ENCODE results near the gene MB21D2. TPM values are rescaled to one million over a fixed set of nuclear protein-coding genes. Genes with fewer than 3 reads are reported as not detected.

Gene MB21D2
- total RNA-seq, 1 experiment from 2014 or later = 19.7 TPM

DNA sequence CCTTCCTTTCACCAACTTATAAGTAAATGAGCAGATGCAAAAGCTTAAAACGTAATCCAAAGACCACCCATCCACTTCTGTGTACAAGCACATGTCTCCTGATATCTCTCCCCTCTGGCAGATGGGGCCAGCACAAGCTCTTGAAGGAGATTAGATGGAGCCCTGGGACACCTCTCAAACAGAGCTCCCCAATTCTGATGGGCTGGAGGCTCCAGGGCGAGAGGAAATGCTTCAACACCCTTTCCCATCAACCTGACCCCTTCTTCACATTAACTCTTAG is 73.2 kb downstream of the MB21D2 start:
- H3K27me3 Mint-ChIP-seq (ENCODE audit: low read depth) = no peaks in the 10 kb centered on the region
- TF ChIP-seq NR3C1 (CRISPR knock-in tag; conservative IDR thresholded peaks at IDR 0.05; ENCODE audit: low read depth) (no peak), RORB (CRISPR knock-in tag; IDR thresholded peaks at IDR 0.05) (no peak), CREB1 (CRISPR knock-in tag; IDR thresholded peaks at IDR 0.05) (no peak), RELA (CRISPR knock-in tag; IDR thresholded peaks at IDR 0.05; ENCODE audit: borderline replicate concordance) (no peak), ZNF423 (CRISPR knock-in tag; IDR thresholded peaks at IDR 0.05) (no peak), OVOL2 (CRISPR knock-in tag; IDR thresholded peaks at IDR 0.05; ENCODE audit: borderline replicate concordance) (no peak), ETV6 (CRISPR knock-in tag; IDR thresholded peaks at IDR 0.05) (no peak), TEAD1 (CRISPR knock-in tag; IDR thresholded peaks at IDR 0.05) (no peak), NR1H2 (CRISPR knock-in tag; IDR thresholded peaks at IDR 0.05) (no peak)
- TF ChIP-seq, protein P1, sequence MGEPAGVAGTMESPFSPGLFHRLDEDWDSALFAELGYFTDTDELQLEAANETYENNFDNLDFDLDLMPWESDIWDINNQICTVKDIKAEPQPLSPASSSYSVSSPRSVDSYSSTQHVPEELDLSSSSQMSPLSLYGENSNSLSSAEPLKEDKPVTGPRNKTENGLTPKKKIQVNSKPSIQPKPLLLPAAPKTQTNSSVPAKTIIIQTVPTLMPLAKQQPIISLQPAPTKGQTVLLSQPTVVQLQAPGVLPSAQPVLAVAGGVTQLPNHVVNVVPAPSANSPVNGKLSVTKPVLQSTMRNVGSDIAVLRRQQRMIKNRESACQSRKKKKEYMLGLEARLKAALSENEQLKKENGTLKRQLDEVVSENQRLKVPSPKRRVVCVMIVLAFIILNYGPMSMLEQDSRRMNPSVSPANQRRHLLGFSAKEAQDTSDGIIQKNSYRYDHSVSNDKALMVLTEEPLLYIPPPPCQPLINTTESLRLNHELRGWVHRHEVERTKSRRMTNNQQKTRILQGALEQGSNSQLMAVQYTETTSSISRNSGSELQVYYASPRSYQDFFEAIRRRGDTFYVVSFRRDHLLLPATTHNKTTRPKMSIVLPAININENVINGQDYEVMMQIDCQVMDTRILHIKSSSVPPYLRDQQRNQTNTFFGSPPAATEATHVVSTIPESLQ (CRISPR knock-in tag; IDR thresholded peaks at IDR 0.05) = no peak
- TF ChIP-seq, protein P2, sequence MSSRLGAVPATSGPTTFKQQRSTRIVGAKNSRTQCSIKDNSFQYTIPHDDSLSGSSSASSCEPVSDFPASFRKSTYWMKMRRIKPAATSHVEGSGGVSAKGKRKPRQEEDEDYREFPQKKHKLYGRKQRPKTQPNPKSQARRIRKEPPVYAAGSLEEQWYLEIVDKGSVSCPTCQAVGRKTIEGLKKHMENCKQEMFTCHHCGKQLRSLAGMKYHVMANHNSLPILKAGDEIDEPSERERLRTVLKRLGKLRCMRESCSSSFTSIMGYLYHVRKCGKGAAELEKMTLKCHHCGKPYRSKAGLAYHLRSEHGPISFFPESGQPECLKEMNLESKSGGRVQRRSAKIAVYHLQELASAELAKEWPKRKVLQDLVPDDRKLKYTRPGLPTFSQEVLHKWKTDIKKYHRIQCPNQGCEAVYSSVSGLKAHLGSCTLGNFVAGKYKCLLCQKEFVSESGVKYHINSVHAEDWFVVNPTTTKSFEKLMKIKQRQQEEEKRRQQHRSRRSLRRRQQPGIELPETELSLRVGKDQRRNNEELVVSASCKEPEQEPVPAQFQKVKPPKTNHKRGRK (CRISPR knock-in tag; IDR thresholded peaks at IDR 0.05; ENCODE audit: borderline replicate concordance) = no peak
- TF ChIP-seq, protein P3, sequence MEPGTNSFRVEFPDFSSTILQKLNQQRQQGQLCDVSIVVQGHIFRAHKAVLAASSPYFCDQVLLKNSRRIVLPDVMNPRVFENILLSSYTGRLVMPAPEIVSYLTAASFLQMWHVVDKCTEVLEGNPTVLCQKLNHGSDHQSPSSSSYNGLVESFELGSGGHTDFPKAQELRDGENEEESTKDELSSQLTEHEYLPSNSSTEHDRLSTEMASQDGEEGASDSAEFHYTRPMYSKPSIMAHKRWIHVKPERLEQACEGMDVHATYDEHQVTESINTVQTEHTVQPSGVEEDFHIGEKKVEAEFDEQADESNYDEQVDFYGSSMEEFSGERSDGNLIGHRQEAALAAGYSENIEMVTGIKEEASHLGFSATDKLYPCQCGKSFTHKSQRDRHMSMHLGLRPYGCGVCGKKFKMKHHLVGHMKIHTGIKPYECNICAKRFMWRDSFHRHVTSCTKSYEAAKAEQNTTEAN (CRISPR knock-in tag; IDR thresholded peaks at IDR 0.05) = no peak
- TF ChIP-seq, protein P4, sequence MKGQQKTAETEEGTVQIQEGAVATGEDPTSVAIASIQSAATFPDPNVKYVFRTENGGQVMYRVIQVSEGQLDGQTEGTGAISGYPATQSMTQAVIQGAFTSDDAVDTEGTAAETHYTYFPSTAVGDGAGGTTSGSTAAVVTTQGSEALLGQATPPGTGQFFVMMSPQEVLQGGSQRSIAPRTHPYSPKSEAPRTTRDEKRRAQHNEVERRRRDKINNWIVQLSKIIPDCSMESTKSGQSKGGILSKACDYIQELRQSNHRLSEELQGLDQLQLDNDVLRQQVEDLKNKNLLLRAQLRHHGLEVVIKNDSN (CRISPR knock-in tag; IDR thresholded peaks at IDR 0.05) = no peak
- TF ChIP-seq, protein P5, sequence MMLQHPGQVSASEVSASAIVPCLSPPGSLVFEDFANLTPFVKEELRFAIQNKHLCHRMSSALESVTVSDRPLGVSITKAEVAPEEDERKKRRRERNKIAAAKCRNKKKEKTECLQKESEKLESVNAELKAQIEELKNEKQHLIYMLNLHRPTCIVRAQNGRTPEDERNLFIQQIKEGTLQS (CRISPR knock-in tag; conservative IDR thresholded peaks at IDR 0.05) = no peak
- TF ChIP-seq, protein P6, sequence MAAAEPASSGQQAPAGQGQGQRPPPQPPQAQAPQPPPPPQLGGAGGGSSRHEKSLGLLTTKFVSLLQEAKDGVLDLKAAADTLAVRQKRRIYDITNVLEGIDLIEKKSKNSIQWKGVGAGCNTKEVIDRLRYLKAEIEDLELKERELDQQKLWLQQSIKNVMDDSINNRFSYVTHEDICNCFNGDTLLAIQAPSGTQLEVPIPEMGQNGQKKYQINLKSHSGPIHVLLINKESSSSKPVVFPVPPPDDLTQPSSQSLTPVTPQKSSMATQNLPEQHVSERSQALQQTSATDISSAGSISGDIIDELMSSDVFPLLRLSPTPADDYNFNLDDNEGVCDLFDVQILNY (CRISPR knock-in tag; IDR thresholded peaks at IDR 0.05) = no peak
- no peak for DNase-seq (ENCODE audit: low spot score)
- CTCF ChIA-PET = no interaction called here
- ATAC-seq = no peak
- H3K4me1 Mint-ChIP-seq = peaks cover 85% of the 10 kb centered on the region
- H3K27ac Mint-ChIP-seq = peak overlapping the region; percentile 3; the same call in 1 of the 2 replicates
- POLR2A ChIA-PET = no interaction called here
- no peak overlapping the region for H3K4me3 Mint-ChIP-seq
- H3K36me3 Mint-ChIP-seq = no peaks in the 10 kb centered on the region
- no peaks in the 10 kb centered on the region for H3K9me3 Mint-ChIP-seq

DNA sequence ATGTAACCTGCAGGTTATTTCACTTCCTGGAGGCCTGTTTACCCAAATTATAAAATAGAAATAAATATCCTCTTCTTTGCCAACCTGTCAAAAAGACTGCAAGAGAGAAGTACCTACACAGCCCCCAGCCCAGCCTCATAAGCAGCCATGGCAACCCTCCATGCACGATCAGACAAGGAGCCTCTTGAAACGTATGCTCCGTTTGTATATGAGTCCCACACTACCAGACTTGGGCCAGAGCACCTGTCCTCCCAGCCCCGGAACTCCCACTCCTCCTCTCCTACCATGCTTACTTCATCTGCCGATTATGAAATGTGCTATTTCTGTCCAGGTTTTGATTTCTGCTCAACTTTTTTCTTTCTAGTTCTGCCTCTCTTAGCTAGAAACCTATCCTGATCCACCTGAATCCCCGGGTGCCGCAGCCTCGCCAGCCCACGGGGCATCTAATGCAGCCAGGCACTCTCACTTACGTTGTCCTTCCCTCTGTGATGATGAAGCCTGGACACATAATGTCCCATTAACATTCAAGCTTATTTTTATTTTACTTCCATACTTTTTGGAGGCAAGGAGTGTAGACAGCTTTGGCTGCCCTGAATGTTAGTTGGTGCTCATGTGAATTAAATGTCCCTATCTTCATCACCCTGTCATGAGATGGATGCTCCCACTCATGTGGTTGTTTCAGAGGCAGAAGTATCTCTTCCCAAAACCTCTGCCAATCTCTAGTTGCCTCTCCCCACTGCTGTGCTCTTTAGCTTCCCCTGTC is 73.8 kb downstream of the MB21D2 start:
- ATAC-seq = no peak
- POLR2A ChIA-PET = no interaction called here

DNA sequence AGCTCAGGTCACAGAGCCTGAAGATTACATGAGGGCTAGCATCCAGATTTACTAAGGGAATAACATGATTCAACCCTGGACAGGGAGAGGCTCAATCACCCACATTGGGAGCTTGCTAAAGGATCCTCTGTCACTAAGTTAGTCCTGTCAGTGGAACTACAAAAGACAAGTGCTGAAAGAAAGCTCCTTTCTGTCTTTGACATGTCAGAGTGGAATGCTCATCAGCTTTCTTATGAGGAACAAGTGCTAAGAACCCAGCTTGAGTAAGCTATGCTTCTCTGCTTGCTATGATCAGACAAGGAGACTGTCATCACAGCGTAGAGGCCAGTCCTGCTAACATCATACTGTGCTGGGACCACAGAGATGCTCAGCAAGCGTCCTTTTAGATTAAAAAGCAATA is 74.5 kb downstream of the MB21D2 start:
- ATAC-seq = no peak
- CTCF ChIA-PET = interaction anchor here (1.1 kb wide), 1 partner anchor 72 kb away, joined by 4 read pairs; no protein-coding TSS in a partner anchor
- no peak for TF ChIP-seq TP53 (CRISPR knock-in tag; IDR thresholded peaks at IDR 0.05)
- TF ChIP-seq, protein P7, sequence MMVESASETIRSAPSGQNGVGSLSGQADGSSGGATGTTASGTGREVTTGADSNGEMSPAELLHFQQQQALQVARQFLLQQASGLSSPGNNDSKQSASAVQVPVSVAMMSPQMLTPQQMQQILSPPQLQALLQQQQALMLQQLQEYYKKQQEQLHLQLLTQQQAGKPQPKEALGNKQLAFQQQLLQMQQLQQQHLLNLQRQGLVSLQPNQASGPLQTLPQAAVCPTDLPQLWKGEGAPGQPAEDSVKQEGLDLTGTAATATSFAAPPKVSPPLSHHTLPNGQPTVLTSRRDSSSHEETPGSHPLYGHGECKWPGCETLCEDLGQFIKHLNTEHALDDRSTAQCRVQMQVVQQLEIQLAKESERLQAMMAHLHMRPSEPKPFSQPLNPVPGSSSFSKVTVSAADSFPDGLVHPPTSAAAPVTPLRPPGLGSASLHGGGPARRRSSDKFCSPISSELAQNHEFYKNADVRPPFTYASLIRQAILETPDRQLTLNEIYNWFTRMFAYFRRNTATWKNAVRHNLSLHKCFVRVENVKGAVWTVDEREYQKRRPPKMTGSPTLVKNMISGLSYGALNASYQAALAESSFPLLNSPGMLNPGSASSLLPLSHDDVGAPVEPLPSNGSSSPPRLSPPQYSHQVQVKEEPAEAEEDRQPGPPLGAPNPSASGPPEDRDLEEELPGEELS (CRISPR knock-in tag; IDR thresholded peaks at IDR 0.05) = no peak
- TF ChIP-seq, protein P8, sequence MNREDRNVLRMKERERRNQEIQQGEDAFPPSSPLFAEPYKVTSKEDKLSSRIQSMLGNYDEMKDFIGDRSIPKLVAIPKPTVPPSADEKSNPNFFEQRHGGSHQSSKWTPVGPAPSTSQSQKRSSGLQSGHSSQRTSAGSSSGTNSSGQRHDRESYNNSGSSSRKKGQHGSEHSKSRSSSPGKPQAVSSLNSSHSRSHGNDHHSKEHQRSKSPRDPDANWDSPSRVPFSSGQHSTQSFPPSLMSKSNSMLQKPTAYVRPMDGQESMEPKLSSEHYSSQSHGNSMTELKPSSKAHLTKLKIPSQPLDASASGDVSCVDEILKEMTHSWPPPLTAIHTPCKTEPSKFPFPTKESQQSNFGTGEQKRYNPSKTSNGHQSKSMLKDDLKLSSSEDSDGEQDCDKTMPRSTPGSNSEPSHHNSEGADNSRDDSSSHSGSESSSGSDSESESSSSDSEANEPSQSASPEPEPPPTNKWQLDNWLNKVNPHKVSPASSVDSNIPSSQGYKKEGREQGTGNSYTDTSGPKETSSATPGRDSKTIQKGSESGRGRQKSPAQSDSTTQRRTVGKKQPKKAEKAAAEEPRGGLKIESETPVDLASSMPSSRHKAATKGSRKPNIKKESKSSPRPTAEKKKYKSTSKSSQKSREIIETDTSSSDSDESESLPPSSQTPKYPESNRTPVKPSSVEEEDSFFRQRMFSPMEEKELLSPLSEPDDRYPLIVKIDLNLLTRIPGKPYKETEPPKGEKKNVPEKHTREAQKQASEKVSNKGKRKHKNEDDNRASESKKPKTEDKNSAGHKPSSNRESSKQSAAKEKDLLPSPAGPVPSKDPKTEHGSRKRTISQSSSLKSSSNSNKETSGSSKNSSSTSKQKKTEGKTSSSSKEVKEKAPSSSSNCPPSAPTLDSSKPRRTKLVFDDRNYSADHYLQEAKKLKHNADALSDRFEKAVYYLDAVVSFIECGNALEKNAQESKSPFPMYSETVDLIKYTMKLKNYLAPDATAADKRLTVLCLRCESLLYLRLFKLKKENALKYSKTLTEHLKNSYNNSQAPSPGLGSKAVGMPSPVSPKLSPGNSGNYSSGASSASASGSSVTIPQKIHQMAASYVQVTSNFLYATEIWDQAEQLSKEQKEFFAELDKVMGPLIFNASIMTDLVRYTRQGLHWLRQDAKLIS (CRISPR knock-in tag; IDR thresholded peaks at IDR 0.05; ENCODE audit: borderline replicate concordance) = no peak
- TF ChIP-seq SMAD4 (CRISPR knock-in tag; IDR thresholded peaks at IDR 0.05) = no peak

More for the DNA sequence above, 73.8 kb downstream of the MB21D2 start:
- Mint-ChIP-seq H3K9me3 (no peaks in the 10 kb centered on the region), H3K4me3 (no peak overlapping the region), H3K27ac (peak overlapping the region; percentile 3; the same call in 1 of the 2 replicates), H3K36me3 (no peaks in the 10 kb centered on the region), H3K4me1 (peaks cover 85% of the 10 kb centered on the region), H3K27me3 (ENCODE audit: low read depth) (no peaks in the 10 kb centered on the region)
- CTCF ChIA-PET = interaction anchor here (1.1 kb wide), 1 partner anchor 71 kb away, joined by 4 read pairs; no protein-coding TSS in a partner anchor
- DNase-seq (ENCODE audit: low spot score) = no peak
- no peak for TF ChIP-seq TEAD4 (CRISPR knock-in tag; IDR thresholded peaks at IDR 0.05)

More for the DNA sequence above, 74.5 kb downstream of the MB21D2 start:
- Mint-ChIP-seq H3K27me3 (ENCODE audit: low read depth) (no peaks in the 10 kb centered on the region), H3K27ac (no peak overlapping the region), H3K36me3 (no peaks in the 10 kb centered on the region), H3K4me1 (peaks cover 78% of the 10 kb centered on the region), H3K4me3 (no peak overlapping the region), H3K9me3 (no peaks in the 10 kb centered on the region)
- DNase-seq (ENCODE audit: low spot score) = no peak
- POLR2A ChIA-PET = no interaction called here

All from WTC11 (cell line).